SK-N-SH treated with all-trans-retinoic acid at 6 μM for 48 hours (cell line): Measurements from ENCODE around the gene TMTC2.

Experiments
- ATAC-seq: fragments of 200-7000 bp; cut with Tn5 transposase; 3 replicates; pipeline ENCODE4 v1.9.1; 2020; ENCODE audit warnings: mild to moderate bottlenecking, moderate library complexity
- ARNTL ChIP-seq: fragments of 450-650 bp; formaldehyde crosslinking; IDR thresholded peaks from 2 replicates; pipeline ENCODE4 v1.5.0; 2020; ENCODE audit warnings: low read depth, mild to moderate bottlenecking, moderate library complexity, borderline replicate concordance
- BACH2 ChIP-seq: fragments of 250-450 bp; sonication (Bioruptor Pico); IDR thresholded peaks from 2 replicates; pipeline ENCODE4 v1.9.0; 2021; ENCODE audit warnings: mild to moderate bottlenecking, borderline replicate concordance
- CSDC2 ChIP-seq: fragments of 250-450 bp; sonication (Bioruptor Pico); IDR thresholded peaks from 2 replicates; pipeline ENCODE4 v1.5.0; 2020; ENCODE audit warnings: mild to moderate bottlenecking, moderate library complexity
- ESRRG ChIP-seq: fragments of 250-450 bp; sonication (Bioruptor Pico); IDR thresholded peaks from 2 replicates; pipeline ENCODE4 v1.6.1; 2021; ENCODE audit warnings: mild to moderate bottlenecking
- ISL1 ChIP-seq: fragments of 250-450 bp; sonication (Bioruptor Pico); IDR thresholded peaks from 2 replicates; pipeline ENCODE4 v2.1.2; 2022; ENCODE audit warnings: mild to moderate bottlenecking, moderate library complexity
- OSR1 ChIP-seq: fragments of 250-450 bp; sonication (Bioruptor Pico); IDR thresholded peaks from 2 replicates; pipeline ENCODE4 v1.8.0; 2022; ENCODE audit warnings: moderate library complexity, mild to moderate bottlenecking, inconsistent platforms
- PPARA ChIP-seq: fragments of 250-450 bp; sonication (Bioruptor Pico); IDR thresholded peaks from 2 replicates; pipeline ENCODE4 v1.5.0; 2020; ENCODE audit warnings: mild to moderate bottlenecking, borderline replicate concordance
- RARB ChIP-seq: fragments of 250-450 bp; sonication (Bioruptor Pico); IDR thresholded peaks from 2 replicates; pipeline ENCODE4 v1.8.0; 2021; ENCODE audit warnings: mild to moderate bottlenecking, moderate library complexity
- SNAI2 ChIP-seq: fragments of 250-450 bp; sonication (Bioruptor Pico); IDR thresholded peaks from 2 replicates; pipeline ENCODE4 v1.5.0; 2020; ENCODE audit warnings: mild to moderate bottlenecking, moderate library complexity
- TCF4 ChIP-seq: fragments of 250-450 bp; sonication (Bioruptor Pico); IDR thresholded peaks from 2 replicates; pipeline ENCODE4 v1.8.0; 2021; ENCODE audit warnings: mild to moderate bottlenecking, moderate library complexity, borderline replicate concordance
- TOX ChIP-seq: fragments of 250-450 bp; sonication (Bioruptor Pico); IDR thresholded peaks from 2 replicates; pipeline ENCODE4 v1.8.0; 2021; ENCODE audit warnings: mild to moderate bottlenecking, moderate library complexity, borderline replicate concordance
- ZC3H10 ChIP-seq: fragments of 250-450 bp; sonication (Bioruptor Pico); IDR thresholded peaks from 2 replicates; pipeline ENCODE4 v1.5.1; 2021; ENCODE audit warnings: mild to moderate bottlenecking, moderate library complexity
- ZFP3 ChIP-seq: fragments of 250-450 bp; sonication (Bioruptor Pico); IDR thresholded peaks from 2 replicates; pipeline ENCODE4 v1.5.0; 2020; ENCODE audit warnings: mild to moderate bottlenecking, moderate library complexity
- ZFP30 ChIP-seq: fragments of 450-650 bp; formaldehyde crosslinking; IDR thresholded peaks from 2 replicates; pipeline ENCODE4 v1.5.0; 2022; ENCODE audit warnings: mild to moderate bottlenecking, moderate library complexity
- ZNF70 ChIP-seq: fragments of 450-650 bp; formaldehyde crosslinking; IDR thresholded peaks from 2 replicates; pipeline ENCODE4 v1.5.0; 2020; ENCODE audit warnings: mild to moderate bottlenecking, moderate library complexity
- ZNF8 ChIP-seq: fragments of 450-650 bp; formaldehyde crosslinking; IDR thresholded peaks from 2 replicates; pipeline ENCODE4 v1.5.0; 2020; ENCODE audit warnings: mild to moderate bottlenecking, moderate library complexity
- TF ChIP-seq, protein P1 (sequence below): fragments of 250-450 bp; sonication (Bioruptor Pico); IDR thresholded peaks from 2 replicates; pipeline ENCODE4 v1.5.1; 2021; ENCODE audit warnings: mild to moderate bottlenecking, moderate library complexity
- TF ChIP-seq, protein P2 (sequence below): fragments of 250-450 bp; sonication (Bioruptor Pico); IDR thresholded peaks from 2 replicates; pipeline ENCODE4 v1.8.0; 2020; ENCODE audit warnings: mild to moderate bottlenecking, moderate library complexity, borderline replicate concordance
- TF ChIP-seq, protein P3 (sequence below): fragments of 250-450 bp; sonication (Bioruptor Pico); IDR thresholded peaks from 2 replicates; pipeline ENCODE4 v1.5.0; 2020; ENCODE audit warnings: mild to moderate bottlenecking, moderate library complexity
- TF ChIP-seq, protein P4 (sequence below): fragments of 250-450 bp; sonication (Bioruptor Pico); IDR thresholded peaks from 2 replicates; pipeline ENCODE4 v1.5.1; 2020; ENCODE audit warnings: low read depth, mild to moderate bottlenecking, moderate library complexity
- TF ChIP-seq, protein P5 (sequence below): fragments of 250-450 bp; sonication (Bioruptor Pico); IDR thresholded peaks from 2 replicates; pipeline ENCODE4 v1.8.0; 2021; ENCODE audit warnings: low read depth, mild to moderate bottlenecking, moderate library complexity, borderline replicate concordance

Gene TMTC2

DNA sequence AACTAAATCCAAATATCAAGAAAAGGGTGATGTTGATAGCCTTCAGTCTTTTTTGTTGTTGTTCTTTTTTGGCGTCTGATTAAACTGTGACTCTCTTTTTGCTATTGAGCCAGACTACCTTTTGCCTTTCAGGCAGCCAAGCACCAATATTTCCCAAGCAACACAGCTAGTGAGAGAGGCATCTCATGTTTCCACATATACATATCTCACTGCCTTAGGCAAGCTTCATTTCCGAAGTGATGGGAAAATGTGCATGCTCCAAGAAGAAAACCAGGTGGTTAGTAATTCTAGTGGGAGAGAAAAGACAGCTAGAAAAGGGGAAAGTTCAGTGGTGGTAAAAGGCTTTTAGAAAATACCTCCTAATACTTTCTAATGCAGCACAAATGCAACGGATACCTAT is 277.7 kb downstream of the TMTC2 start (continued):
- TF ChIP-seq, protein P1, sequence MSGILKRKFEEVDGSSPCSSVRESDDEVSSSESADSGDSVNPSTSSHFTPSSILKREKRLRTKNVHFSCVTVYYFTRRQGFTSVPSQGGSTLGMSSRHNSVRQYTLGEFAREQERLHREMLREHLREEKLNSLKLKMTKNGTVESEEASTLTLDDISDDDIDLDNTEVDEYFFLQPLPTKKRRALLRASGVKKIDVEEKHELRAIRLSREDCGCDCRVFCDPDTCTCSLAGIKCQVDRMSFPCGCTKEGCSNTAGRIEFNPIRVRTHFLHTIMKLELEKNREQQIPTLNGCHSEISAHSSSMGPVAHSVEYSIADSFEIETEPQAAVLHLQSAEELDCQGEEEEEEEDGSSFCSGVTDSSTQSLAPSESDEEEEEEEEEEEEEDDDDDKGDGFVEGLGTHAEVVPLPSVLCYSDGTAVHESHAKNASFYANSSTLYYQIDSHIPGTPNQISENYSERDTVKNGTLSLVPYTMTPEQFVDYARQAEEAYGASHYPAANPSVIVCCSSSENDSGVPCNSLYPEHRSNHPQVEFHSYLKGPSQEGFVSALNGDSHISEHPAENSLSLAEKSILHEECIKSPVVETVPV (CRISPR knock-in tag), result no peak
- TF ChIP-seq TOX (no peak), PPARA (no peak), SNAI2 (no peak), ZFP3 (CRISPR knock-in tag) (no peak), ZFP30 (CRISPR knock-in tag) (no peak), ZNF70 (CRISPR knock-in tag) (no peak), ISL1 (no peak)
- TF ChIP-seq, all 23 proteins: peak for 0

DNA sequence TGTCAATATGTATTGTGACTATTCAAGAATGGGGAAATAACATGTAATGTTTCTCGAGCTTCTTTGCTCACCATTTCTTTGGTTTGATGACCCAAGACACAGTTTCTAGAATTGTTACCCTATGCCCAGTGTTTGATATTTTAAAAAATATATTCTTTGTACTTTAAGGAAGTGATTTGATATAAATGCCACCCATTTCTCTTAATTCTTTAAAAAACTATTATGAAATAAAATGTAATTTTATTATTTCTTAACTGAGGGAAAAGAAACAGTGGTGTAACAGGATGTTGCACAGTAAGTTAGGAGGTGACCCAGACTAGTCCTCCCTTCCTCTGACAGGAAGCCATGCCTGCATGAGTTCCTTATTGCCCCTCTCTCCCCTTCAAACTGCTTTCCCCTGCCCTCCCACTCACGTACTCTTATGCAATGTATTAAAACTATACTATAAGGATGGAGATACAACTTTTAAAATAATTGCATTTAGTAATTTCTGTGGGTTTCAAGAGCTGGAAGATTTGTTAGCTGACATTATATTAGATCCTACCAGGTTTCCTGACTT is 279.4 kb downstream of the TMTC2 start:
- TF ChIP-seq ZFP3 (CRISPR knock-in tag) (no peak), TCF4 (no peak), TOX (no peak), ZNF8 (CRISPR knock-in tag) (no peak), SNAI2 (no peak), ARNTL (CRISPR knock-in tag) (no peak), ZFP30 (CRISPR knock-in tag) (no peak), RARB (CRISPR knock-in tag) (no peak), CSDC2 (no peak), PPARA (no peak), BACH2 (CRISPR knock-in tag) (no peak), ZC3H10 (CRISPR knock-in tag) (no peak), OSR1 (CRISPR knock-in tag) (no peak), ZNF70 (CRISPR knock-in tag) (no peak)
- TF ChIP-seq, protein P2, sequence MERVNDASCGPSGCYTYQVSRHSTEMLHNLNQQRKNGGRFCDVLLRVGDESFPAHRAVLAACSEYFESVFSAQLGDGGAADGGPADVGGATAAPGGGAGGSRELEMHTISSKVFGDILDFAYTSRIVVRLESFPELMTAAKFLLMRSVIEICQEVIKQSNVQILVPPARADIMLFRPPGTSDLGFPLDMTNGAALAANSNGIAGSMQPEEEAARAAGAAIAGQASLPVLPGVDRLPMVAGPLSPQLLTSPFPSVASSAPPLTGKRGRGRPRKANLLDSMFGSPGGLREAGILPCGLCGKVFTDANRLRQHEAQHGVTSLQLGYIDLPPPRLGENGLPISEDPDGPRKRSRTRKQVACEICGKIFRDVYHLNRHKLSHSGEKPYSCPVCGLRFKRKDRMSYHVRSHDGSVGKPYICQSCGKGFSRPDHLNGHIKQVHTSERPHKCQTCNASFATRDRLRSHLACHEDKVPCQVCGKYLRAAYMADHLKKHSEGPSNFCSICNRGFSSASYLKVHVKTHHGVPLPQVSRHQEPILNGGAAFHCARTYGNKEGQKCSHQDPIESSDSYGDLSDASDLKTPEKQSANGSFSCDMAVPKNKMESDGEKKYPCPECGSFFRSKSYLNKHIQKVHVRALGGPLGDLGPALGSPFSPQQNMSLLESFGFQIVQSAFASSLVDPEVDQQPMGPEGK (CRISPR knock-in tag), result no peak
- TF ChIP-seq, protein P3, sequence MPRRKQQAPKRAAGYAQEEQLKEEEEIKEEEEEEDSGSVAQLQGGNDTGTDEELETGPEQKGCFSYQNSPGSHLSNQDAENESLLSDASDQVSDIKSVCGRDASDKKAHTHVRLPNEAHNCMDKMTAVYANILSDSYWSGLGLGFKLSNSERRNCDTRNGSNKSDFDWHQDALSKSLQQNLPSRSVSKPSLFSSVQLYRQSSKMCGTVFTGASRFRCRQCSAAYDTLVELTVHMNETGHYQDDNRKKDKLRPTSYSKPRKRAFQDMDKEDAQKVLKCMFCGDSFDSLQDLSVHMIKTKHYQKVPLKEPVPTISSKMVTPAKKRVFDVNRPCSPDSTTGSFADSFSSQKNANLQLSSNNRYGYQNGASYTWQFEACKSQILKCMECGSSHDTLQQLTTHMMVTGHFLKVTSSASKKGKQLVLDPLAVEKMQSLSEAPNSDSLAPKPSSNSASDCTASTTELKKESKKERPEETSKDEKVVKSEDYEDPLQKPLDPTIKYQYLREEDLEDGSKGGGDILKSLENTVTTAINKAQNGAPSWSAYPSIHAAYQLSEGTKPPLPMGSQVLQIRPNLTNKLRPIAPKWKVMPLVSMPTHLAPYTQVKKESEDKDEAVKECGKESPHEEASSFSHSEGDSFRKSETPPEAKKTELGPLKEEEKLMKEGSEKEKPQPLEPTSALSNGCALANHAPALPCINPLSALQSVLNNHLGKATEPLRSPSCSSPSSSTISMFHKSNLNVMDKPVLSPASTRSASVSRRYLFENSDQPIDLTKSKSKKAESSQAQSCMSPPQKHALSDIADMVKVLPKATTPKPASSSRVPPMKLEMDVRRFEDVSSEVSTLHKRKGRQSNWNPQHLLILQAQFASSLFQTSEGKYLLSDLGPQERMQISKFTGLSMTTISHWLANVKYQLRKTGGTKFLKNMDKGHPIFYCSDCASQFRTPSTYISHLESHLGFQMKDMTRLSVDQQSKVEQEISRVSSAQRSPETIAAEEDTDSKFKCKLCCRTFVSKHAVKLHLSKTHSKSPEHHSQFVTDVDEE (CRISPR knock-in tag), result no peak
- TF ChIP-seq, protein P4, sequence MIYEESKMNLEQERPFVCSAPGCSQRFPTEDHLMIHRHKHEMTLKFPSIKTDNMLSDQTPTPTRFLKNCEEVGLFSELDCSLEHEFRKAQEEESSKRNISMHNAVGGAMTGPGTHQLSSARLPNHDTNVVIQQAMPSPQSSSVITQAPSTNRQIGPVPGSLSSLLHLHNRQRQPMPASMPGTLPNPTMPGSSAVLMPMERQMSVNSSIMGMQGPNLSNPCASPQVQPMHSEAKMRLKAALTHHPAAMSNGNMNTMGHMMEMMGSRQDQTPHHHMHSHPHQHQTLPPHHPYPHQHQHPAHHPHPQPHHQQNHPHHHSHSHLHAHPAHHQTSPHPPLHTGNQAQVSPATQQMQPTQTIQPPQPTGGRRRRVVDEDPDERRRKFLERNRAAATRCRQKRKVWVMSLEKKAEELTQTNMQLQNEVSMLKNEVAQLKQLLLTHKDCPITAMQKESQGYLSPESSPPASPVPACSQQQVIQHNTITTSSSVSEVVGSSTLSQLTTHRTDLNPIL, result no peak
- TF ChIP-seq, protein P5, sequence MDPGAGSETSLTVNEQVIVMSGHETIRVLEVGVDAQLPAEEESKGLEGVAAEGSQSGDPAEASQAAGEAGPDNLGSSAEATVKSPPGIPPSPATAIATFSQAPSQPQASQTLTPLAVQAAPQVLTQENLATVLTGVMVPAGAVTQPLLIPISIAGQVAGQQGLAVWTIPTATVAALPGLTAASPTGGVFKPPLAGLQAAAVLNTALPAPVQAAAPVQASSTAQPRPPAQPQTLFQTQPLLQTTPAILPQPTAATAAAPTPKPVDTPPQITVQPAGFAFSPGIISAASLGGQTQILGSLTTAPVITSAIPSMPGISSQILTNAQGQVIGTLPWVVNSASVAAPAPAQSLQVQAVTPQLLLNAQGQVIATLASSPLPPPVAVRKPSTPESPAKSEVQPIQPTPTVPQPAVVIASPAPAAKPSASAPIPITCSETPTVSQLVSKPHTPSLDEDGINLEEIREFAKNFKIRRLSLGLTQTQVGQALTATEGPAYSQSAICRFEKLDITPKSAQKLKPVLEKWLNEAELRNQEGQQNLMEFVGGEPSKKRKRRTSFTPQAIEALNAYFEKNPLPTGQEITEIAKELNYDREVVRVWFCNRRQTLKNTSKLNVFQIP (CRISPR knock-in tag), result no peak
- ATAC-seq, result no peak

DNA sequence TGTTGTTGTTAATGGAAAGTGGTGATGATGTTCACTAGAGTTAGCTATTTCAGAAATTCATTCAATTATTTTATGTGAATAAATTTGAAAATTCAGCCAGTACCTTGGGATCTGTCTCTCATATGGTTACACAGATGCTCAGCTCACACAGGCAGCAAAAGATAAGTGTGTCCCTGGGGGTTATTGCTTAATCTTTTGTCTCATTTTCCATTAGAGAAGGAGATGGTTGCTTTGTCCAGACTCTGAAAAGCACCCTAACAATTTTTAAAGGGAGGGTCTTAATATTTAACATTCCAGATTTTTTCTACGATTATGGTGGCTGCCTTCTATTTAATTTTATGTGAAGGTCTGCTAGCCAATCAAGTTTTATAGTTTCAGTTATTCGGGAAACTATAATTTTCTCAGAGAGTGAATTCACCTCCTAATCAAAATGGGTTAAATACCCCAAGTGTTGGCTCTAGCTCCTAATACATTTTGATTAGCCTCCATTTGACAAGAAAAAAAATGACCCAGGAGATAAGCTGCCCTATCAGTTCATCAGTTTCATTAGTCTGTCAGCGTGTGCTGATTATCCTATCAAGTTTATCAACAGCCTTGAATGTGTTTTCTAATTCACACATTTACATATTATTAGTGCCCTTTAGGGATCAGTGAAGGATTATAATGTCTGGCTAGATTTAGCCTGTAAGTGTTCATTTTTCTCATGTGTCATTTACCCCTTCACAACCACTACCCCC is 282.1 kb downstream of the TMTC2 start:
- ATAC-seq, result no peak
- TF ChIP-seq ESRRG (CRISPR knock-in tag), result no peak
- TF ChIP-seq TCF4, result peak; percentile 78; the same call in 1 of the 2 replicates
- peak; percentile 68 for TF ChIP-seq ISL1
- TF ChIP-seq, protein P3 (CRISPR knock-in tag), result 0 out of 2 replicates have a peak, but pooled peaks have one; percentile 50
- TF ChIP-seq BACH2 (CRISPR knock-in tag), result no peak
- TF ChIP-seq, all 23 proteins: peak for 3
